ENCODE data around the gene MNS1. TPM values are rescaled to one million over a fixed set of nuclear protein-coding genes. Genes with fewer than 3 reads are reported as not detected.
"Not testable (repeated sequence)": the region's sequence is repeated elsewhere in the genome, so short reads cannot be mapped to it uniquely, and the experiment has no call there.

The MNS1 gene, protein sequence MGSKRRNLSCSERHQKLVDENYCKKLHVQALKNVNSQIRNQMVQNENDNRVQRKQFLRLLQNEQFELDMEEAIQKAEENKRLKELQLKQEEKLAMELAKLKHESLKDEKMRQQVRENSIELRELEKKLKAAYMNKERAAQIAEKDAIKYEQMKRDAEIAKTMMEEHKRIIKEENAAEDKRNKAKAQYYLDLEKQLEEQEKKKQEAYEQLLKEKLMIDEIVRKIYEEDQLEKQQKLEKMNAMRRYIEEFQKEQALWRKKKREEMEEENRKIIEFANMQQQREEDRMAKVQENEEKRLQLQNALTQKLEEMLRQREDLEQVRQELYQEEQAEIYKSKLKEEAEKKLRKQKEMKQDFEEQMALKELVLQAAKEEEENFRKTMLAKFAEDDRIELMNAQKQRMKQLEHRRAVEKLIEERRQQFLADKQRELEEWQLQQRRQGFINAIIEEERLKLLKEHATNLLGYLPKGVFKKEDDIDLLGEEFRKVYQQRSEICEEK
- 0.55 and 1.7 TPM in 2 replicates for total RNA-seq (2014; rRNA removed; shearing (Covaris generic))
- polyA plus RNA-seq (2014; cell fraction: nucleus; rRNA removed): 2.1 and 2.3 TPM in 2 replicates

DNA sequence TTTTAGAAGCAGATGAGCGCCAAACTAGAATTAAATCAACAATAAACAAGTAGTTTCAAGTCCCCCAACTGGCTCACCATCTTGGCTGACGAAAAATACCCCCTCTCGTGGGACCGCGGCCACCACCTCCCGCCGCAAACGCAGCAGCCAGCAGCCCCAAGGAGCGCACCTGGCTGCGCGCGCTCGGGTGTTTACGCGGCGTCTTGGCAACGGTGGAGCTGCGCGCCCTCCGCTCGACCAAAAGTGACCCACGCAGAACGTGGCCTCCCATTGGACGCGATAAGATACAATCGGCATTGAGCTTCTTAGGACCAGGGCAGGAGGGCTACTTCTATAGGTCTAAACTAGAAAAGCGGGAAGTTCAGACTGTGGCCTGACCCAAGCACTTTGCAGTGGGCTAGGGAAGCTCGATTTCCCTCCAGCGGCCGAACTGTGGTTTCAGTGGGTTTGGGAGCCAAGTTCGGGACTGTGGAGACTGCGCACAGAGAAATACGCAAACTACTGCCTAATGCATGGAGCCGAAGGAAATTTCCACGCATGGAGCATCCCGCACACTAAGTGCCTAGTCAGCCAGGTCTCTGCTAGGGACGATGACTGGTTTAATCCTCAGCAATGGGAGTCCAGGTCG, at the start of gene MNS1:
TSS of gene MNS1 (minus strand) at position 245 of the 628 bp plus-strand sequence. CDS start at position 80, 165 bp downstream.
- DNase-seq (ENCODE audit: extremely low read depth, low read depth): peak; percentile 93

DNA sequence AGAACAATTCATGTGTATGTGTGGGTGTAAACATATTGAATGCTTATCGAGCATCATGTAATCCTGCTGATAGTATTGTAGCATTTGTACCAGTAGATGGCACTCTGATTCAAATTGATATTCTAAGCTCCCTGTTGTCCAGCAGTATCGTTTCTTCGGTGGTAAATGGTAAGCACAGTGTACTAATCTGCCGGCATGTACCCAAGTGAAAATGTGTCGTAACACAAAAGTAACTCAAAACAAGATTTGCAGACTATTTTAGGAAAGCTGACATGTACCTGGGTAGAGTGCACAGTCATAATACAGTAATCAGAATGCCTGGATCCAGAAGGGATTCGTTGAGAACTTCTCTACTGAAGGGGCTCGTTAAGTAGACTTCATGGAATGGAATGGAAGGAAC, 31.7 kb upstream of the MNS1 start:
- peak; percentile 51 for DNase-seq (ENCODE audit: extremely low read depth, low read depth)

DNA sequence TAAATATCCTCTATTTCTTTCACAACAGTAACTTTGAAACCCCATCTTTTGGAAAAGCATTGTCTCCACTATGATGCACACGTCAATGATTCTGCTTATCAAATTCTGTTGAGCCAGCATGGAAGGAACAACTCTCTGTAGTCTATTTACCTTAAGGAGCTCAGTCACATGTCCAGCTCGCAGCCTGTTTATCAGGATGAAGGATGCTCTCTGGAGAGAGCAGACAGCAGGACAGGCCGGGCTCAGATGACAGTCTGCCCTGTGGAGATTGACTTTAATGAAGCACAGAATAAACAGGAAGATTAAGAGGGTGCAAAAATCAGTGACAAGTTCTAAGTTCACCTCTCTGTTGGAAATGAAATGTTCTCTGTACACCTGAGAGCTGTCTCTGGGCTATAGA, 30.6 kb upstream of the MNS1 start:
- no peak for DNase-seq (ENCODE audit: extremely low read depth, low read depth)

DNA sequence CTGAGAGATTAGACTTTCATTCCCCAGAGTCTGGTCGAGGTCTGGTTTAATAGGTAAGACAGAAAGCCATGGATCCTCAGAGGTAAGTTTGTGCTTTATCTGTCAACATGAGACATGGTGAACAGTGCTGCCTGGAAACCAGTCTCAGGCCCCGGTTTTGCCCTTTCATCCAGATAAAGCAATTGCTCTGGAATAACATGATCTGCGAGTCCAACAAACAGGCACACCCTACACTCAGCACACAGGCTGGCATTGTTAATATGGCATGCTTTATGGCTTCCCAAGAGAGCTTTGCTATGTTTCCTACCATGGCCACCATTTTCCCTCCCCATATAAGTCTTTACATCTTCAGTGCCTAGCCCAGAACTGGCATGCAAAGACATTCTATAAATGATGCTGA, 30.1 kb upstream of the MNS1 start:
- no peak for DNase-seq (ENCODE audit: extremely low read depth, low read depth)

DNA sequence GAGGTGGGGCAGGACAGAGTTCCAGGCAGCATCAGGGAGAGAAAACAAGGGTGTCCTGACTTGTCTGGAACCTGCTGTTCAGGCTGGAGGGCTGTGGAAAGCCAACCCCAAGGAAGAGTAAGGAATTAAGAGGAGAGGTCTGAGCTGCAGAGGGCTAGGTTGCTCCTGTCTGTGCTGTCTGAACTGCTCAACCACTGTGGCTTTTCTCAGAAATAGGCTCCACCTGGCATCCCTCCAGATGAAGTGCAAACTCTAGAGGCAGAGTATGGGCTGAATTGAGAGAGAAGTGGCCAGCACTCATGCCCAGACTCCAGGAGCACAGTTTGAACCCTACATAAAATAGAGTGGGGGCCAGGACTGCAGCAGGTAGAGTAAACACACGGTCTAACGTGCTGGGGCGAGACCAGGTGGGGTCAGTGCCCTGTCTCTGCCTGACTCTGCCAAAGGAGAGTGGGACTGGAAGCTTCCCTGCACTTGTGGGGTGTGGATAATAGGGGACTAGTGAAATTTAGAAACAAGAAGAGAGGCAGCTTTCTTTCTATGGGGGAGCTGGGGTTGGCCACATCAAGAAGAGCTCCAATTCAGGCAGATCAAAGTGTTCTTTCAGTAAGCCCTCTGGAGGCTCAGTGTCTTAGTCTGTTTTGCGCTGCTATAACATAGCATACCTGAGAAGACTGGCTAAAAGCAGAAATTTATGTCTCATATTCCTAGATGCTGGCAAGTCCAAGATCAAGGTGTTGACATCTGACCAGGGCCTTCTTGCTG, 28.0 kb upstream of the MNS1 start:
- DNase-seq (ENCODE audit: extremely low read depth, low read depth): no peak

DNA sequence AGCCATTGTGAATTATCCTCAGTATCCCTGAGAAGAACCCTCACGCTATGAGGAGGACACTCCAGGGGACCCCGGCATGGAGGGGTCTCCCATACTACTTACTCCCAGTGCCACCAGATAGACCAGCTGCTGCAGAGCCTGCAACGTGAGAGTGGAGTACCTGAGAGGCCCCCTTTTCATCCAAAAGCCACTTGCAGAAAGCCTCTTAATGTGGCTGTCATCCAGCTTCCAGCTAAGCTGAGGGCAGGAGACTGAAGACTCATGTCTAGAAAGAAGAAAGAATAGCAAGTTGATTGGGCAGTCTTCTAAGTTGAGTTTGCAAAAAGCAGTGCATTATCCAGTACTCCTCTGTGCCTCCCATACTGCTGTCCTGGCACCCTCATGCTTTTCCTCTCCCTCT, 27.3 kb upstream of the MNS1 start:
- no peak for DNase-seq (ENCODE audit: extremely low read depth, low read depth)

DNA sequence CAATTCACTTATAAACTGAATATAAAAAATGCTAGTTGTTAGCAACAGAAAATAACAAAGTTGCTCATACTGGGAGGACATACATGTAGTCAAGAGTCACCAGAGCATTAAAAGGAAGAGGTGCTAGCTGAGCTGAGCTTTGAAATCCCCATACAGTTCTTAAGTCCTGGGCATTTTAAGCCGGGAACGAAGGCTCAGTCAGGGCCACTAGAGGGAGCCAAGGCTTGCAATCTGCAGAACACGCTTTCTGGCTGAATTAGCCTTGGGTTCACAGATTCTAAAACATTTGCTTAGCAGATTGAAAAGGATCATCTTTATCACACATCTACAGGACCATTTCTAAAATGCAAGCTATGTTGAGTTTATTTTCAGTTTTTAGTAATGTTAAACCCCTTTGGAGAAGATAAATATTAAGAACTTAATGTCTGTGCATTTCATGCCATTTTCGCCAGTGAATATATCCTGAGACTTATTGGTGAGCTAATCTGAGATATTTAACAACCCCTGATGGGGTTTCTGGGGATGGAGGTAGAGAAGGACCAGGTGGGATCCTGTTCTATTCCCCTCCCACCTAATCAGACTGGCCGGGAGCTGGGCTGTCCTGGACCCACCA, 26.3 kb upstream of the MNS1 start:
- DNase-seq (ENCODE audit: extremely low read depth, low read depth): peak; percentile 60

DNA sequence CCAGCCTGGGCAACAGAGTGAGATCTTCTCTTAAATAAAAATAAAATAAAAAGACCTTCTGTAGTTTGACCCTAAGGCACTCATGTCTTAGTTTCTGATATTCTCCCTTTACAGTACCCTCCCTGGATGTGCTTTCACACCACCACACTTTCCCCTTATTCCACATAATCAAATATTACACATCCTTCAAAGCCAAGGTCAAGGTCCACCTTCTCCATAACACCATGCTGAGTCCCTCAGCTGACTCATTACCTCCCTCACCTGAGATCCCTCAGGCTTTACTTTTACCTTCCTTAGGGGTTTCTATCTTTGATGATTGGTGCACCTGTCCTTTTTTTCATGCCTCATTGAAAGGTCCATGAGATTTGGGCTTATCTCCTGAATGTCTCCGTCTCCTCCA, 25.5 kb upstream of the MNS1 start:
- DNase-seq (ENCODE audit: extremely low read depth, low read depth): no peak

DNA sequence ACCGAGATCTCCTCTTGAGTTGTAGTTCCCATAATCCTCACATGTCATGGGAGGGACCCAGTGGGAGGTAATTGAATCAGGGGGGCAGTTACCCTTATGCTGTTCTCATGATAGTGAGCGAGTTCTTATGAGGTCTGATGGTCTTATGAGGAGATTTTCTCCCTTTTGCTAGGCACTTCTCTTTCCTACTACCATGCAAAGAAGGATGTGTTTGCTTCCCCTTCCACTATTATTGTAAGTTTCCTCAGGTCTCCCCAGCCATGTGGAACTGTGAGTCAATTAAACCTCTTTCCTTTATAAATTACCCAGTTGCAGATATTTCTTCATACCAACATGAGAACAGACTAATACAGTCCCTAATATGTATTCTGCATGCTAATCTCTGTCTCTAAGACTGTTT, 21.3 kb upstream of the MNS1 start:
- DNase-seq (ENCODE audit: extremely low read depth, low read depth): not testable (repeated sequence)

DNA sequence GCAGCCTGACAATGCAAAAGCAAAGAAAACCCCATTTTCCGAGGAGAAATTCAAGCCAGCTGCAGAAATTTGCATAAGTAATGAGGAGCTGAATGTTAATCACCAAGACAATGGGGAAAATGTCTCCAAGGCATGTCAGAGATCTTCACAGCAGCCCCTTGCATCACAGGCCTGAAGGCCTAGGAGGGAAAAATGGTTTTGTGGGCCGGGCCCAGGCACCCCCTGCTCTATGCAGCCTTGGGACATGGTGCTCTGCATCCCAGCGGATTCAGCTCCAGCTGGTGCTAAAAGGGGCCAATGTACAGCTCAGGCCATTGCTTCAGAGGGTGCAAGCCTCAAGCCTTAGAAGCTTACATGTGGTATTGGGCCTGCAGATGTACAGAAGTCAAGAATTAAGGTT, 20.5 kb upstream of the MNS1 start:
- DNase-seq (ENCODE audit: extremely low read depth, low read depth): not testable (repeated sequence)

DNA sequence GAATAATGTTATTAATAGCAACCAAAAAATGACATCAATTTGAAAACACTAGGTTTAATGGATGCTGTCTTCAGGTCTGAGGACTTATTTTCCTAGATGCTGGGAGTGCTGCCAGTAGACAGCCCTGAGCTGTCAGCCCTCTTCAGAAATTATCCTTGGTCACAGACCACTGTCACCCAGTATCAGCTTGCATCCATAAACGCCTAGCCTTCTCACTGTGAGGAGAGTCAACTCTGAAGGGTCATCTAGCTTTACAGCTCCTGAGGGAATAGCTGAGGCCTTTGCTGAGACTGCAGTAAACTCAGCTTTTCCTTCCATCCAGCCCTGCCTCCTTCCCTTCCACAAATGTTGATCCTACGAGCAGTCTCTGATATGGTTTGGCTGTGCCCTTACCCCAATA, 19.4 kb upstream of the MNS1 start:
- DNase-seq (ENCODE audit: extremely low read depth, low read depth): no peak

DNA sequence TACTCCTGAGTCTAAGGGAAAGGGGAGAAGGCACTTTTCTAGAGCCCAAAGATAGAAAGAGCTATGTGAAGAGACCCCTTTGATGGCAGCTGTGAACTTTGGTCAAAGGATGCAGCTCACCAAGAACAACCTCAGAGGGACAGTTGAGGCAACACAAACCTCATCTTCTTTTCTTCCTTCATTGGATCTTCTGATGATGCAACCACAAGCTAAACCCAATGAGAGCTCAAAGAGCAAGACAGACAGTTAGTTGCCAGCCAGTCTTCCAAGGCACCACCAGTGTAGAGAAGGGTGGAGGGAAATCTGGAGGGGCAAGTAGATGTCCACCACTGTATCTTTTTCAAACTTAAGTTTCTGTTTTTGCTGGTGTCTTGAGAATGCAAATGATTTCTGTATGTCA, 10.4 kb upstream of the MNS1 start:
- DNase-seq (ENCODE audit: extremely low read depth, low read depth): no peak

DNA sequence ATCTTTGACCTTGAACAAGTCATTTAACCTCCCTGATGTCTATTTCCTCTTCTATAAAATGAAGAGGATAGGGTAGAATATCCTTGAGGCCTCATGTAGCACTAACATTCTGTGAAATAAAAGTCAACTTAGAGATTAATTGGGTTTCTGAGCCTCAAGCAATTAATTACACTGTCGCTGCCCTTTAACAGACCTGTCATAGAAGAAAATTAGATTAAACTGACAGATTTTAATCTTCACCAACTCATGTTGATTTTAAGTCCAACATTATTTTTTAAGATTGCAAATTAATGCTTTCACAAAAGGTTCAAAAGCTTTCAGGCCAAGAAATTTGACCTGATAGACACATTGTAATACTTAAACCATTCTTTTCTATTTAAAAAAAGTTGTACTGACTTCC, 8.1 kb upstream of the MNS1 start:
- DNase-seq (ENCODE audit: extremely low read depth, low read depth): no peak

DNA sequence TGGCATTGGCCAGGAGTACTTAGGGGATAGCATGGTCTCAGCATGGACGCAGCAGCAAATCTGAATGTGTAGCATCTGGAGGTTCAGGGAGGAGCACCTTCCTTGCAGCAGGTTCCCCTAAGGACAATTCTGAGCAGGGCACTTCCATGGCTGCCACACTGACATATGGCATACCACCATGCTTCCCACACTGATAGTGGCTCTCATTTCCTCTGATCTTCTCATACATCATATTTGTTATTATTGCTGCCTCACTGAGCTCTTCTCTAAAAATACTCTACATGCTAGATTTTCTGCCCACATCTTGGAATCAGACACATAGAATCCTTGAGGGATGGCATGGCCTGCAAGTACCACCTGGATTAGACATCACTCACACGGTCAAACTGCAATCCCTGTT, 7.3 kb upstream of the MNS1 start:
- no peak for DNase-seq (ENCODE audit: extremely low read depth, low read depth)

DNA sequence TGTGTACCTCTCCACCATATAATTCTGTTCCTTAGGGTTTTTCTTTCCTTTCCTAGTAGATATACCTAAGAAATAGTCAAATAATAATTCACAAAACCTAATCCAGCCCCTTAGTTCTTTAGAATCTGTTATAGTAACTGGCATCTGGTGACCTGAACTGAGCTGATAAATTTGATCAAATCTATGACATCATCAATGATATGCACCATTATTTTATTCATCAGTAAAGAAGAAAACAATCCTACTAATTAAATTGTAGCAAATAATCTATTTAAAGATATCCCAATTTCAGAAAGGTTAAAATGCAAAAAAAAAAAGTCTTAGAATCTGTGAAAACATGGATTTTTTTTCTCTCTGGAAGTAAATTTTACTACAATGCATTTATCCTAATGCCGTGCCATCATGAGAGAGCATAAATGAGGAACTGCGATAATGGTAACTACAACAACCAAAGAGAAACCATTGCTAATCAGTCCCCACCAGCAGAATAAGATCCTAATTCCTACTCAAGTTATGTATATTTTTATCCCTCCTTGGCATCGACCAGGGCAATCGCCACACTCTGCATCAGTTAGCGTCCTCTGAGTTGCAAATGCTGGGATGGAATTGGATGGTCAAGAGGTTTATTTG, 6.6 kb upstream of the MNS1 start:
- no peak for DNase-seq (ENCODE audit: extremely low read depth, low read depth)

DNA sequence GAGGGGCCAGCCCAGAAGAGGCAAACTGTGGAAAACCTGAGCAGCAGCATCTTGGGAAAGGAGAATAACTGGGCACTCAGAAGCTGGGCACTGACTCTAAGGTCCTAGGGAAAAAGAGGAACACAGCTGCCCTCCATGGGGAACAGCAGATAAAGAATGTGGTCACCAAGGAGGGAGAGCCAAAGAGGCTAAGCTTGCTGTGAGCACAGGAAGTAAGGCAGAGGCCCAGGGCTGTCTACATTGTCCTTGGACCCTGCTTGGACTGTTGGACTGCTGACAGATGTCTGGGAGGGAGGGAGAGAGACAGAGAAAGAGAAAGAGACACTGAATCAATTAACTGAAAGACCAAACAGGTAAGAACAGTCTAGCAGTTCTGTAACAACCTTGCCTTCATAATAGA, 4.5 kb upstream of the MNS1 start:
- DNase-seq (ENCODE audit: extremely low read depth, low read depth): no peak

DNA sequence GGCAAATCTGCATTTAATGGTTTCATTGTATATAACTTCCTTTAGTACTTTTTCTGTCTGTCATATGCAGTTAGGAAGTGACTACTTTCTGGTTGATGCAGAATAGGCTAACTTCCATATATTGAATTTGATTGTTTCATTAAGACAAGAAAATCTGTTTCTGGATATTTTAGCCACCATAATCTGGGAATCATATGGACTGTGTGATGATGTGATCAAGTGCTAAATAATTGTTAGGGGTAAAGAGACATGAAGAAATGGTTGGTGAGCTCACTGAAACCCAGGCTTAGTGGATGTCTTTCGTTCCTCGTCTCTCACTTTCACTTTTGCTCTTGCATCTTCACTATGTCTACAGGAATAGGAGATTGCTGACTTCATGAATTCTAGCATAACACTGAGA, 3.5 kb upstream of the MNS1 start:
- no peak for DNase-seq (ENCODE audit: extremely low read depth, low read depth)

DNA sequence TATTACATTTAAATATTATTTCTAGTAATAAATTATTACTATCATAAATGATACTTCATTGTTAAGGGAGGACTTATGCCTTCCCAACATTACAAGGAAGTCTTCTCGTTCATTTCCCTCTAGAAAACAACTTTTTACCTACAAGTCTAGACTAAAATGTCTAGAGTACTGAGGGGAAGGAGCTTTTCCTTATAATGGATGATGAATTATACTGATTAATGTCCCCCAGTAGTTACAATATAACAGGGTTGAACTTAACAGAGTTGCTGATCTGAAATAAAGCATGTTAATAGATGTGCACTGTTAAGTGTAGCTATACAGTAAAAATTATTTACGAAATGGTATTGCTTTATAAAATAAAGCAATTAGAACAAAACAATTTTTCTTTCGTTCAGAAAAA, 2.7 kb upstream of the MNS1 start:
- no peak for DNase-seq (ENCODE audit: extremely low read depth, low read depth)

DNA sequence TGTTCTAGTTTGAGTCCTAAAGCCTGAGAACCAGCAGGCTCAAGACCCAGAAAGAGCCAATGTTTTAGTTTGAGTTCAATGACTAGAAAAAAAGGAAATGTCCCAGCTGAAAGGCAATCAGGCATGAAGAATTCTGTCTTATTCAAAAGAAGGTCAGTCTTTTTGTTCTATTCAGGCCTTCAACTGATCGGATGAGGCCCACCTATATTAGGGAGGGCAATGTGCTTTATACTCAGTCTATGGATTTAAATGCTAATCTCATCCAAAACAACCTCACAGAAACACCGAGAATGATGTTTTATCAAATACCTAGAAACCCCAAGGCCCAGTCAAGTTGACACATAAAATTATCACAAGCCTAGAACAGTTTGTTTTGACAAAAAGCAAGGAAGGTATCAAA, 4.0 kb downstream of the MNS1 start:
- DNase-seq (ENCODE audit: extremely low read depth, low read depth): no peak

DNA sequence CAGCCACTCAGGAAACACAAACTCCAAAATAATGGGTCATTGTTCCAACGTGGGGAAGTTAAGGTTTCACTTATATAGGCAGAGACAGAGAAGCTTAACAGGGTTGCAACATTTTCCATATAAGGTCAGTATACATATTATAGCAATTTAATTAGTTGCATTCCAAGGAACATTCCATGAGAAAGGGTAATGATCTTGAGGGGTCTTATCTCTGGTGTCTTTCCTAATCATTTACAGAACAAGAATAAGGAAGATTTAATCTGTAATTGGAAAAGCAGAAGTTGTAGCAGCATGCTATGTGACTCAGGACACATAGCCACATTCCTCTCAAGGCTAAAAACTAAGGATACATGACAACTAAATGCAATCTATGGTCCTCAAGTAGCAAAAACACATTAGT, 4.9 kb downstream of the MNS1 start:
- DNase-seq (ENCODE audit: extremely low read depth, low read depth): no peak

Data from NCI-H460 (cell line).